H1 (cell line): Measurements from ENCODE around the gene SMARCB1. TPM values are rescaled to one million over a fixed set of nuclear protein-coding genes. Genes with fewer than 3 reads are reported as not detected.

Source experiments
- CREB1 ChIP-seq: IDR thresholded peaks from 2 replicates; pipeline ENCODE4 v1.6.1; 2012; ENCODE audit warnings: inconsistent platforms
- CTBP2 ChIP-seq: IDR thresholded peaks from 2 replicates; pipeline ENCODE4 v1.7.0; 2011; ENCODE audit warnings: borderline replicate concordance, mild to moderate bottlenecking, moderate library complexity, mixed read lengths, low read length; ENCODE audit not compliant: insufficient read depth, insufficient read length
- RBBP5 ChIP-seq: IDR thresholded peaks from 2 replicates; pipeline ENCODE4 v1.7.1; 2012; ENCODE audit warnings: low read depth, mild to moderate bottlenecking, inconsistent platforms, low read length, moderate library complexity, borderline replicate concordance
- RFX5 ChIP-seq: IDR thresholded peaks from 2 replicates; pipeline ENCODE4 v1.6.1; 2011; ENCODE audit warnings: low read depth, low read length, improper control_type of control experiment, borderline replicate concordance
- SRF ChIP-seq: IDR thresholded peaks from 2 replicates; pipeline ENCODE4 v1.6.1; 2011; ENCODE audit warnings: mild to moderate bottlenecking, low read depth, low read length, moderate library complexity
- SUZ12 ChIP-seq: fragments of 200-600 bp; sonication (generic); IDR thresholded peaks from 2 replicates; pipeline ENCODE4 v1.6.1; 2012; ENCODE audit warnings: mild to moderate bottlenecking, inconsistent platforms, low read length, moderate library complexity, mixed read lengths
- TEAD4 ChIP-seq: IDR thresholded peaks from 2 replicates; pipeline ENCODE4 v1.6.1; 2012; ENCODE audit warnings: low read depth, low read length, inconsistent platforms, mixed read lengths
- polyA plus RNA-seq, 7 experiments: library from polyadenylated mRNA; depleted of rRNA in 3 of 7; stranded (reverse) in 5 of 7; unstranded in 2 of 7; fragments of >200 nt in 5 of 7; fragments of 200-250 nt in 2 of 7; gene quantifications; 1 replicate in 5 of 7; 2 replicates in 1 of 7; 4 replicates in 1 of 7; pipeline versions ENCODE4 v1.2.1 to v1.2.3, GENCODE V29; 2011 to 2013; ENCODE audit warnings: missing spikeins in 2 of 7, mixed read lengths in 2 of 7
- total RNA-seq: library from RNA; stranded (reverse); fragmentation: NEBNext Ultra II Directional; extraction: Animal tissue kit (Norgen Biotek cat#: 25700); gene quantifications from 2 replicates; pipeline ENCODE4 v1.2.1, GENCODE V29; 2021
- TF ChIP-seq, protein P1 (sequence below): fragments of 300-600 bp; sonication (generic); IDR thresholded peaks from 2 replicates; pipeline ENCODE4 v1.7.1; 2012; ENCODE audit warnings: low read length, moderate library complexity, mild to moderate bottlenecking, inconsistent platforms; ENCODE audit not compliant: insufficient replicate concordance

The SMARCB1 gene
- total and polyA plus RNA-seq, 2 of the 8 experiments (the other 6 are each of a cell fraction or from before 2014, with no cell fraction given), result 116 to 145 TPM

DNA sequence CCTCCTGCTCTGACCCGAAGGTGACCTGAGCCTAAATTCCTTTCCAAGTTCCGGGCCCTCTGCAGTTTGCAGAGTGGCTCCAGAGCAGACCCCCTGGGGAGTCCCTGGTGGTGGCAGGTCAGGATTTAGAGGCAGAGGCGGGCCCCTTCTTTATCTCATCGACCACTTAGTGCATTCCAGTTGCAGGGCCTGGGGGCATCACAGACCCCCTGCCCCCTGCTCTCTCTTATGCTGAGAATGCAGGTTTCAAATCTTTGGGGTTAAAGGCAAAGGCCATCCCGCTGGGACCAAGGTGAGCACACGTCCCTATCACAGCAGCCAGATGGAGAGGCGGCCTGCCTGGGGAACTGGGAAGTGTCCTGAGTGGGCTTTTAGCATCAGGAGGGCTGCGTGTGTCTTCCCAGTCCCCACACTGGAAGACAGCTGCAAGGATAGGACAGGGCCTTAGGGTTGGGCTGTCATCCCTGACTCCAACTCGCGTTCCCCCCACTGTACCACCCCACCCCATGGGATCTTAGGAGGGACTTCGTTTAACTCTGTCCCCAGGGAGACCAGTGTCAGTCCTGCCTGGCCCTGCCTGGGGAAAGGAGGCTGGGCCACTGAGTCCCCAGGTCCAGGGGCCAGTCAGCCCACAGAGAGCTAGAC lies 40.7 kb downstream of the SMARCB1 start (continued):
- TF ChIP-seq, protein P1, sequence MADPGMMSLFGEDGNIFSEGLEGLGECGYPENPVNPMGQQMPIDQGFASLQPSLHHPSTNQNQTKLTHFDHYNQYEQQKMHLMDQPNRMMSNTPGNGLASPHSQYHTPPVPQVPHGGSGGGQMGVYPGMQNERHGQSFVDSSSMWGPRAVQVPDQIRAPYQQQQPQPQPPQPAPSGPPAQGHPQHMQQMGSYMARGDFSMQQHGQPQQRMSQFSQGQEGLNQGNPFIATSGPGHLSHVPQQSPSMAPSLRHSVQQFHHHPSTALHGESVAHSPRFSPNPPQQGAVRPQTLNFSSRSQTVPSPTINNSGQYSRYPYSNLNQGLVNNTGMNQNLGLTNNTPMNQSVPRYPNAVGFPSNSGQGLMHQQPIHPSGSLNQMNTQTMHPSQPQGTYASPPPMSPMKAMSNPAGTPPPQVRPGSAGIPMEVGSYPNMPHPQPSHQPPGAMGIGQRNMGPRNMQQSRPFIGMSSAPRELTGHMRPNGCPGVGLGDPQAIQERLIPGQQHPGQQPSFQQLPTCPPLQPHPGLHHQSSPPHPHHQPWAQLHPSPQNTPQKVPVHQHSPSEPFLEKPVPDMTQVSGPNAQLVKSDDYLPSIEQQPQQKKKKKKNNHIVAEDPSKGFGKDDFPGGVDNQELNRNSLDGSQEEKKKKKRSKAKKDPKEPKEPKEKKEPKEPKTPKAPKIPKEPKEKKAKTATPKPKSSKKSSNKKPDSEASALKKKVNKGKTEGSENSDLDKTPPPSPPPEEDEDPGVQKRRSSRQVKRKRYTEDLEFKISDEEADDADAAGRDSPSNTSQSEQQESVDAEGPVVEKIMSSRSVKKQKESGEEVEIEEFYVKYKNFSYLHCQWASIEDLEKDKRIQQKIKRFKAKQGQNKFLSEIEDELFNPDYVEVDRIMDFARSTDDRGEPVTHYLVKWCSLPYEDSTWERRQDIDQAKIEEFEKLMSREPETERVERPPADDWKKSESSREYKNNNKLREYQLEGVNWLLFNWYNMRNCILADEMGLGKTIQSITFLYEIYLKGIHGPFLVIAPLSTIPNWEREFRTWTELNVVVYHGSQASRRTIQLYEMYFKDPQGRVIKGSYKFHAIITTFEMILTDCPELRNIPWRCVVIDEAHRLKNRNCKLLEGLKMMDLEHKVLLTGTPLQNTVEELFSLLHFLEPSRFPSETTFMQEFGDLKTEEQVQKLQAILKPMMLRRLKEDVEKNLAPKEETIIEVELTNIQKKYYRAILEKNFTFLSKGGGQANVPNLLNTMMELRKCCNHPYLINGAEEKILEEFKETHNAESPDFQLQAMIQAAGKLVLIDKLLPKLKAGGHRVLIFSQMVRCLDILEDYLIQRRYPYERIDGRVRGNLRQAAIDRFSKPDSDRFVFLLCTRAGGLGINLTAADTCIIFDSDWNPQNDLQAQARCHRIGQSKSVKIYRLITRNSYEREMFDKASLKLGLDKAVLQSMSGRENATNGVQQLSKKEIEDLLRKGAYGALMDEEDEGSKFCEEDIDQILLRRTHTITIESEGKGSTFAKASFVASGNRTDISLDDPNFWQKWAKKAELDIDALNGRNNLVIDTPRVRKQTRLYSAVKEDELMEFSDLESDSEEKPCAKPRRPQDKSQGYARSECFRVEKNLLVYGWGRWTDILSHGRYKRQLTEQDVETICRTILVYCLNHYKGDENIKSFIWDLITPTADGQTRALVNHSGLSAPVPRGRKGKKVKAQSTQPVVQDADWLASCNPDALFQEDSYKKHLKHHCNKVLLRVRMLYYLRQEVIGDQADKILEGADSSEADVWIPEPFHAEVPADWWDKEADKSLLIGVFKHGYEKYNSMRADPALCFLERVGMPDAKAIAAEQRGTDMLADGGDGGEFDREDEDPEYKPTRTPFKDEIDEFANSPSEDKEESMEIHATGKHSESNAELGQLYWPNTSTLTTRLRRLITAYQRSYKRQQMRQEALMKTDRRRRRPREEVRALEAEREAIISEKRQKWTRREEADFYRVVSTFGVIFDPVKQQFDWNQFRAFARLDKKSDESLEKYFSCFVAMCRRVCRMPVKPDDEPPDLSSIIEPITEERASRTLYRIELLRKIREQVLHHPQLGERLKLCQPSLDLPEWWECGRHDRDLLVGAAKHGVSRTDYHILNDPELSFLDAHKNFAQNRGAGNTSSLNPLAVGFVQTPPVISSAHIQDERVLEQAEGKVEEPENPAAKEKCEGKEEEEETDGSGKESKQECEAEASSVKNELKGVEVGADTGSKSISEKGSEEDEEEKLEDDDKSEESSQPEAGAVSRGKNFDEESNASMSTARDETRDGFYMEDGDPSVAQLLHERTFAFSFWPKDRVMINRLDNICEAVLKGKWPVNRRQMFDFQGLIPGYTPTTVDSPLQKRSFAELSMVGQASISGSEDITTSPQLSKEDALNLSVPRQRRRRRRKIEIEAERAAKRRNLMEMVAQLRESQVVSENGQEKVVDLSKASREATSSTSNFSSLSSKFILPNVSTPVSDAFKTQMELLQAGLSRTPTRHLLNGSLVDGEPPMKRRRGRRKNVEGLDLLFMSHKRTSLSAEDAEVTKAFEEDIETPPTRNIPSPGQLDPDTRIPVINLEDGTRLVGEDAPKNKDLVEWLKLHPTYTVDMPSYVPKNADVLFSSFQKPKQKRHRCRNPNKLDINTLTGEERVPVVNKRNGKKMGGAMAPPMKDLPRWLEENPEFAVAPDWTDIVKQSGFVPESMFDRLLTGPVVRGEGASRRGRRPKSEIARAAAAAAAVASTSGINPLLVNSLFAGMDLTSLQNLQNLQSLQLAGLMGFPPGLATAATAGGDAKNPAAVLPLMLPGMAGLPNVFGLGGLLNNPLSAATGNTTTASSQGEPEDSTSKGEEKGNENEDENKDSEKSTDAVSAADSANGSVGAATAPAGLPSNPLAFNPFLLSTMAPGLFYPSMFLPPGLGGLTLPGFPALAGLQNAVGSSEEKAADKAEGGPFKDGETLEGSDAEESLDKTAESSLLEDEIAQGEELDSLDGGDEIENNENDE, result no peak
- TF ChIP-seq SRF, result no peak
- TF ChIP-seq TEAD4, result no peak
- no peak for TF ChIP-seq CTBP2
- no peak for TF ChIP-seq SUZ12
- no peak for TF ChIP-seq CREB1
- TF ChIP-seq RFX5, result no peak
- no peak for TF ChIP-seq RBBP5
